ENCODE measurements around the gene OPN3. TPM values are rescaled to one million over a fixed set of nuclear protein-coding genes. Genes with fewer than 3 reads are reported as not detected.

OPN3 gene
- total RNA-seq, 2 experiments from 2014 or later = 10.7 to 18.9 TPM

- Histone ChIP-seq H3K36me3 (ENCODE audit: insufficient read depth, low read length) (no peaks in the 10 kb centered on the region), H3K4me2 (ENCODE audit: low read length) (no peak overlapping the region), H4K20me1 (ENCODE audit: insufficient read depth, low read length) (no peaks in the 10 kb centered on the region), H3K79me2 (ENCODE audit: insufficient read depth, low read depth, low read length) (no peaks in the 10 kb centered on the region), H3K9me2 (ENCODE audit: insufficient read depth, low read length) (no peaks in the 10 kb centered on the region), H2AFZ (ENCODE audit: low read length) (no peak overlapping the region), H3K27ac (ENCODE audit: low read depth, low read length, poor library complexity, severe bottlenecking) (no peak overlapping the region), H3K4me1 (ENCODE audit: insufficient read depth, low read length, poor library complexity, severe bottlenecking) (peaks cover 10% of the 10 kb centered on the region), H3K4me3 (ENCODE audit: low read depth, low read length, poor library complexity, severe bottlenecking) (no peak overlapping the region), H3K9me3 (ENCODE audit: low read length) (no peaks in the 10 kb centered on the region)
- POLR2A ChIA-PET = interaction anchor here (0.6 to 1.0 kb wide), 3 partner anchors 19 to 1156 kb away, joined by 3 read pairs; no protein-coding TSS in a partner anchor
- no peak for TF ChIP-seq CTCF (conservative IDR thresholded peaks at IDR 0.05; ENCODE audit: low read length)
- no peak for TF ChIP-seq EZH2phosphoT487 (IDR thresholded peaks at IDR 0.05; ENCODE audit: borderline replicate concordance, low read depth, low read length)
- DNase-seq (ENCODE audit: low spot score) = no peak
- CTCF ChIA-PET (ENCODE audit: unreplicated experiment) = no interaction called here
- intact Hi-C loops (cut with micrococcal nuclease; ENCODE audit: unreplicated experiment) = no loop called here
- BruUV-seq (replicated peaks) = no TSS peak
These were observed 36.4 kb downstream of the OPN3 start for GRCh38 chr1:241603731-241604245.

GRCh38 chr1:241600496-241600901 is 39.7 kb downstream of the OPN3 start:
- Histone ChIP-seq H3K4me3 (ENCODE audit: low read depth, low read length, poor library complexity, severe bottlenecking) (no peak overlapping the region), H3K9me3 (ENCODE audit: low read length) (no peaks in the 10 kb centered on the region), H2AFZ (ENCODE audit: low read length) (no peak overlapping the region), H3K9me2 (ENCODE audit: insufficient read depth, low read length) (no peaks in the 10 kb centered on the region), H4K20me1 (ENCODE audit: insufficient read depth, low read length) (no peaks in the 10 kb centered on the region), H3K79me2 (ENCODE audit: insufficient read depth, low read depth, low read length) (no peaks in the 10 kb centered on the region), H3K4me1 (ENCODE audit: insufficient read depth, low read length, poor library complexity, severe bottlenecking) (peaks cover 25% of the 10 kb centered on the region), H3K36me3 (ENCODE audit: insufficient read depth, low read length) (no peaks in the 10 kb centered on the region), H3K27ac (ENCODE audit: low read depth, low read length, poor library complexity, severe bottlenecking) (no peak overlapping the region), H3K4me2 (ENCODE audit: low read length) (no peak overlapping the region)
- ChIA-PET POLR2A (interaction anchor here (0.6 to 0.8 kb wide), 2 partner anchors 257 to 542 kb away, joined by 3 to 4 read pairs; no protein-coding TSS in a partner anchor), CTCF (ENCODE audit: unreplicated experiment) (no interaction called here)
- TF ChIP-seq CTCF (conservative IDR thresholded peaks at IDR 0.05; ENCODE audit: low read length) (no peak), EZH2phosphoT487 (IDR thresholded peaks at IDR 0.05; ENCODE audit: borderline replicate concordance, low read depth, low read length) (no peak)
- intact Hi-C loops (cut with micrococcal nuclease; ENCODE audit: unreplicated experiment) = loop anchor here (2.0 kb wide), 1 partner anchor 70 kb away; no protein-coding TSS in a partner anchor
- no TSS peak for BruUV-seq (replicated peaks)
- DNase-seq (ENCODE audit: low spot score) = peak; percentile 10

GRCh38 chr1:241598249-241598648 is 41.9 kb downstream of the OPN3 start:
- intact Hi-C loops (cut with micrococcal nuclease; ENCODE audit: unreplicated experiment) = no loop called here
- ChIA-PET POLR2A (interaction anchor here (0.7 to 1.3 kb wide), 5 partner anchors 9 to 72 kb away, joined by 3 to 5 read pairs (median 3); partner anchors contain the start of genes CHML and OPN3), CTCF (ENCODE audit: unreplicated experiment) (no interaction called here)
- peak overlapping the region; percentile 42 for H3K4me2 ChIP-seq (ENCODE audit: low read length)
- H3K4me3 ChIP-seq (ENCODE audit: low read depth, low read length, poor library complexity, severe bottlenecking) = no peak overlapping the region
- no peak overlapping the region for H2AFZ ChIP-seq (ENCODE audit: low read length)
- BruUV-seq (replicated peaks) = no TSS peak
- H3K9me3 ChIP-seq (ENCODE audit: low read length) = no peaks in the 10 kb centered on the region
- H3K27ac ChIP-seq (ENCODE audit: low read depth, low read length, poor library complexity, severe bottlenecking) = no peak overlapping the region
- peaks cover 3% of the 10 kb centered on the region; the same call in 1 of the 2 replicates for H3K36me3 ChIP-seq (ENCODE audit: insufficient read depth, low read length)
- peaks cover 25% of the 10 kb centered on the region for H3K4me1 ChIP-seq (ENCODE audit: insufficient read depth, low read length, poor library complexity, severe bottlenecking)
- no peaks in the 10 kb centered on the region for H3K79me2 ChIP-seq (ENCODE audit: insufficient read depth, low read depth, low read length)
- TF ChIP-seq CTCF (conservative IDR thresholded peaks at IDR 0.05; ENCODE audit: low read length) (no peak), EZH2phosphoT487 (IDR thresholded peaks at IDR 0.05; ENCODE audit: borderline replicate concordance, low read depth, low read length) (no peak)
- no peaks in the 10 kb centered on the region for H3K9me2 ChIP-seq (ENCODE audit: insufficient read depth, low read length)
- no peaks in the 10 kb centered on the region for H4K20me1 ChIP-seq (ENCODE audit: insufficient read depth, low read length)
- peak; percentile 43 for DNase-seq (ENCODE audit: low spot score)
